Endometrial microvascular endothelial cells (primary cell): Measurements from ENCODE around the gene PFKP. TPM values are rescaled to one million over a fixed set of nuclear protein-coding genes. Genes with fewer than 3 reads are reported as not detected.

Experiments used
- in situ Hi-C: cut with HindIII; loops from 2 replicates; pipeline ENCODE4 v1.10.0; 2017; ENCODE audit warnings: low sequenced_read_pairs, low pct_unique_long_range_greater_than_20kb; ENCODE audit errors: inconsistent ontology term
- total RNA-seq: library from RNA; depleted of rRNA; stranded (reverse); fragments of >200 nt; gene quantifications from one replicate; pipeline ENCODE4 v1.2.3, GENCODE V29; 2015; ENCODE audit errors: inconsistent ontology term

The PFKP gene
- total RNA-seq, 1 donor from 2014 or later, result 494 TPM

GRCh38 chr10:3066317-3067117 lies 831 bp upstream of the PFKP start:
- in situ Hi-C loops, result no loop called here

GRCh38 chr10:3067859-3068179 lies 471 bp downstream of the PFKP start:
- in situ Hi-C loops, result no loop called here

GRCh38 chr10:3068201-3068967 lies 1.0 kb downstream of the PFKP start:
- in situ Hi-C loops, result no loop called here

GRCh38 chr10:3068968-3069737 lies 1.8 kb downstream of the PFKP start:
- in situ Hi-C loops, result no loop called here

GRCh38 chr10:3069876-3070275 lies 2.5 kb downstream of the PFKP start:
- in situ Hi-C loops, result no loop called here

- in situ Hi-C loops, result no loop called here
Observed at GRCh38 chr10:3071405-3072198, 4.3 kb downstream of the PFKP start.

GRCh38 chr10:3072641-3073360 lies 5.5 kb downstream of the PFKP start:
- in situ Hi-C loops, result no loop called here

- in situ Hi-C loops, result no loop called here
Observed at GRCh38 chr10:3074145-3074665, 6.9 kb downstream of the PFKP start.

- in situ Hi-C loops, result no loop called here
Observed at GRCh38 chr10:3074985-3075600, 7.7 kb downstream of the PFKP start.

GRCh38 chr10:3076138-3076537 lies 8.8 kb downstream of the PFKP start:
- in situ Hi-C loops, result no loop called here

- in situ Hi-C loops, result no loop called here
Observed at GRCh38 chr10:3077509-3077908, 10.2 kb downstream of the PFKP start.

GRCh38 chr10:3077940-3078630 lies 10.7 kb downstream of the PFKP start:
- in situ Hi-C loops, result no loop called here

GRCh38 chr10:3081383-3081981 lies 14.1 kb downstream of the PFKP start:
- in situ Hi-C loops, result no loop called here

- in situ Hi-C loops, result no loop called here
Observed at GRCh38 chr10:3082290-3082689, 14.9 kb downstream of the PFKP start.

- in situ Hi-C loops, result no loop called here
Observed at GRCh38 chr10:3085785-3086567, 18.6 kb downstream of the PFKP start.

- in situ Hi-C loops, result no loop called here
Observed at GRCh38 chr10:3090388-3090787, 23.0 kb downstream of the PFKP start.
